A673 (cell line): Measurements from ENCODE around the gene RHOD. TPM values are rescaled to one million over a fixed set of nuclear protein-coding genes. Genes with fewer than 3 reads are reported as not detected.

Source experiments
- BruUV-seq: library from RNA; stranded (reverse); fragments of 400-500 nt; replicated peaks from 2 replicates; lab custom pipeline; 2021; lab: Mats Ljungman, UMichigan
- CTCF ChIA-PET: fragments of 300-600 bp; sonication (Branson Sonifier 250); formaldehyde crosslinking; loops from one replicate; lab custom pipeline; 2022; ENCODE audit warnings: antibody characterized with exemption; lab: Charles Lee
- POLR2A ChIA-PET: fragments of 300-600 bp; sonication (Branson Sonifier 250); formaldehyde crosslinking; loops from one replicate; lab custom pipeline; 2022; ENCODE audit warnings: antibody characterized with exemption; ENCODE audit not compliant: low non-redundant PET; lab: Charles Lee
- DNase-seq: peaks from one replicate; pipeline ENCODE4 v3.0.0-alpha.2; 2015; ENCODE audit warnings: low spot score
- H3K27ac ChIP-seq: fragments of 200-600 bp; sonication (generic); 2 replicates; pipeline ENCODE4 v1.5.1; 2016; ENCODE audit warnings: mixed run types, low read depth, mild to moderate bottlenecking, mixed read lengths, antibody characterized with exemption, low read length; ENCODE audit not compliant: poor library complexity, severe bottlenecking
- H3K27me3 ChIP-seq: fragments of 200-600 bp; sonication (generic); replicated peaks from 2 replicates; pipeline ENCODE4 v1.6.1; 2017; ENCODE audit warnings: mixed run types, low read depth, mild to moderate bottlenecking, mixed read lengths, antibody characterized with exemption, low read length; ENCODE audit not compliant: insufficient read depth, poor library complexity
- H3K36me3 ChIP-seq: fragments of 200-600 bp; sonication (generic); 2 replicates; pipeline ENCODE4 v1.6.1; 2016; ENCODE audit warnings: mixed run types, mild to moderate bottlenecking, mixed read lengths, antibody characterized with exemption, low read length; ENCODE audit not compliant: insufficient read depth, poor library complexity, severe bottlenecking
- H3K4me1 ChIP-seq: fragments of 200-600 bp; sonication (generic); 2 replicates; pipeline ENCODE4 v1.6.1; 2017; ENCODE audit warnings: mixed run types, mild to moderate bottlenecking, mixed read lengths, antibody characterized with exemption, low read length; ENCODE audit not compliant: insufficient read depth, poor library complexity, severe bottlenecking
- H3K4me3 ChIP-seq: fragments of 200-600 bp; sonication (generic); 2 replicates; pipeline ENCODE4 v1.5.1; 2016; ENCODE audit warnings: low read depth, mixed run types, mild to moderate bottlenecking, mixed read lengths, low read length; ENCODE audit not compliant: poor library complexity, severe bottlenecking
- H3K9me3 ChIP-seq: fragments of 200-600 bp; sonication (generic); 2 replicates; pipeline ENCODE4 v1.6.1; 2016; ENCODE audit warnings: mixed run types, low read depth, mild to moderate bottlenecking, mixed read lengths, antibody characterized with exemption, low read length; ENCODE audit not compliant: poor library complexity, severe bottlenecking
- CTCF ChIP-seq: fragments of 300-800, 200-600 bp; sonication (generic); conservative IDR thresholded peaks from 2 replicates; pipeline ENCODE4 v1.5.1; 2017; ENCODE audit warnings: low read depth, mild to moderate bottlenecking, antibody characterized with exemption, low read length, moderate library complexity, mixed read lengths
- EZH2 ChIP-seq: fragments of 200-600 bp; sonication (generic); IDR thresholded peaks from 2 replicates; pipeline ENCODE4 v1.6.1; 2017; ENCODE audit warnings: borderline replicate concordance, low read depth, mild to moderate bottlenecking, mixed read lengths, antibody characterized with exemption, low read length; ENCODE audit not compliant: poor library complexity, severe bottlenecking
- intact Hi-C: fragments of 100-400 bp; cut with micrococcal nuclease; formaldehyde crosslinking; loops from one replicate; pipeline ENCODE4 v1.10.0; 2022; ENCODE audit not compliant: unreplicated experiment
- total RNA-seq: library from RNA; stranded (reverse); gene quantifications from 2 replicates; pipeline ENCODE4 v1.2.3, GENCODE V29; 2021

RHOD gene
- total RNA-seq, 1 experiment from 2014 or later, result 0.88 TPM

- no peak overlapping the region for H3K27ac ChIP-seq
- no peak overlapping the region for H3K4me3 ChIP-seq
- ChIA-PET CTCF (interaction anchor here (0.6 to 1.8 kb wide), 2 partner anchors 112 to 145 kb away, joined by 5 read pairs; no protein-coding TSS in a partner anchor), POLR2A (interaction anchor here (0.5 kb wide), 1 partner anchor 403 kb away, joined by 4 read pairs; no protein-coding TSS in a partner anchor)
- H3K4me1 ChIP-seq, result peaks cover 10% of the 10 kb centered on the region
- BruUV-seq, result TSS peak; percentile 66
- H3K27me3 ChIP-seq, result no peaks in the 10 kb centered on the region
- TF ChIP-seq CTCF, result no peak
- no peak for TF ChIP-seq EZH2
- intact Hi-C loops, result no loop called here
- no peak for DNase-seq
- no peaks in the 10 kb centered on the region for H3K9me3 ChIP-seq
- no peaks in the 10 kb centered on the region for H3K36me3 ChIP-seq
Observed at GRCh38 chr11:67117176-67117575, 60.5 kb downstream of the RHOD start.

GRCh38 chr11:67117672-67118180 is 61.1 kb downstream of the RHOD start:
- TF ChIP-seq CTCF, result no peak
- no peak for TF ChIP-seq EZH2
- intact Hi-C loops, result no loop called here
- peak overlapping the region; percentile 47 for H3K4me3 ChIP-seq
- POLR2A ChIA-PET, result no interaction called here
- H3K9me3 ChIP-seq, result no peaks in the 10 kb centered on the region
- peaks cover 10% of the 10 kb centered on the region for H3K4me1 ChIP-seq
- no TSS peak for BruUV-seq
- DNase-seq, result peak; percentile 22
- no peaks in the 10 kb centered on the region for H3K27me3 ChIP-seq
- CTCF ChIA-PET, result interaction anchor here (0.6 to 1.8 kb wide), 2 partner anchors 111 to 144 kb away, joined by 5 read pairs; no protein-coding TSS in a partner anchor
- peak overlapping the region; percentile 89 for H3K27ac ChIP-seq
- no peaks in the 10 kb centered on the region for H3K36me3 ChIP-seq

- Histone ChIP-seq H3K27me3 (no peaks in the 10 kb centered on the region), H3K27ac (peak overlapping the region; percentile 89), H3K36me3 (peaks cover 5% of the 10 kb centered on the region), H3K9me3 (no peaks in the 10 kb centered on the region), H3K4me1 (peaks cover 10% of the 10 kb centered on the region), H3K4me3 (peak overlapping the region; percentile 47)
- intact Hi-C loops, result no loop called here
- DNase-seq, result peak; percentile 51
- BruUV-seq, result no TSS peak
- POLR2A ChIA-PET, result interaction anchor here (1.4 kb wide), 1 partner anchor 121 kb away, joined by 8 read pairs; no protein-coding TSS in a partner anchor
- CTCF ChIA-PET, result interaction anchor here (0.6 to 1.0 kb wide), 2 partner anchors 121 to 227 kb away, joined by 3 read pairs; no protein-coding TSS in a partner anchor
- no peak for TF ChIP-seq CTCF
- no peak for TF ChIP-seq EZH2
Observed at GRCh38 chr11:67118181-67118766, 61.6 kb downstream of the RHOD start.
